GM12875 (cell line): ENCODE results near the gene GPR135.

Experiments used
- H3K4me3 ChIP-seq: one replicate; pipeline ENCODE4 v1.5.1; 2011; ENCODE audit warnings: low read depth, low read length, control low read depth
- TF ChIP-seq, protein P1 (sequence below): IDR thresholded peaks from 2 replicates; pipeline ENCODE4 v1.5.1; 2011; ENCODE audit warnings: low read depth, mild to moderate bottlenecking, control low read depth, inconsistent platforms, low read length, moderate library complexity, borderline replicate concordance; ENCODE audit not compliant: insufficient read depth

GPR135 gene

GRCh38 chr14:59438195-59438647, 27.0 kb downstream of the GPR135 start:
- H3K4me3 ChIP-seq = no peak overlapping the region
- TF ChIP-seq, protein P1, sequence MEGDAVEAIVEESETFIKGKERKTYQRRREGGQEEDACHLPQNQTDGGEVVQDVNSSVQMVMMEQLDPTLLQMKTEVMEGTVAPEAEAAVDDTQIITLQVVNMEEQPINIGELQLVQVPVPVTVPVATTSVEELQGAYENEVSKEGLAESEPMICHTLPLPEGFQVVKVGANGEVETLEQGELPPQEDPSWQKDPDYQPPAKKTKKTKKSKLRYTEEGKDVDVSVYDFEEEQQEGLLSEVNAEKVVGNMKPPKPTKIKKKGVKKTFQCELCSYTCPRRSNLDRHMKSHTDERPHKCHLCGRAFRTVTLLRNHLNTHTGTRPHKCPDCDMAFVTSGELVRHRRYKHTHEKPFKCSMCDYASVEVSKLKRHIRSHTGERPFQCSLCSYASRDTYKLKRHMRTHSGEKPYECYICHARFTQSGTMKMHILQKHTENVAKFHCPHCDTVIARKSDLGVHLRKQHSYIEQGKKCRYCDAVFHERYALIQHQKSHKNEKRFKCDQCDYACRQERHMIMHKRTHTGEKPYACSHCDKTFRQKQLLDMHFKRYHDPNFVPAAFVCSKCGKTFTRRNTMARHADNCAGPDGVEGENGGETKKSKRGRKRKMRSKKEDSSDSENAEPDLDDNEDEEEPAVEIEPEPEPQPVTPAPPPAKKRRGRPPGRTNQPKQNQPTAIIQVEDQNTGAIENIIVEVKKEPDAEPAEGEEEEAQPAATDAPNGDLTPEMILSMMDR = no peak

DNA sequence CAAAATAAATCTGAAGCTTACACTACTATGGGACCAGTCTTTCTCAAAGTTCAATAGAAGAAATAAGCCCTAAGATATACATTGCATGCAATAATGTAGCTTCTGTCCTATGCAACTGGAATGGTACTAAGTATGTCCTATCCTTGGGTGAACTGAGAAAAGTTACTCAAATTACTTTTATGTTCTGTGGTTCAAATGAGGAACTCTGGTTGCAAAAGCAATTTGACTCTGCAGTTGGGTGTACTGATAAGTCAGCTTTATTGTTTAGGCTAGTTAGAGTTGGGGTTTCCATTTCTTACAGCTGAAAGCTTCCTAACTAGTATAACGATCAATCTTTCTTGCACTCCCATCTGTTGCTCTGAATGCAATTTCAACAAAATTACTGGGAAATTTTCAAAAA, 29.2 kb downstream of the GPR135 start:
- TF ChIP-seq, protein P1 = no peak
- no peak overlapping the region for H3K4me3 ChIP-seq

DNA sequence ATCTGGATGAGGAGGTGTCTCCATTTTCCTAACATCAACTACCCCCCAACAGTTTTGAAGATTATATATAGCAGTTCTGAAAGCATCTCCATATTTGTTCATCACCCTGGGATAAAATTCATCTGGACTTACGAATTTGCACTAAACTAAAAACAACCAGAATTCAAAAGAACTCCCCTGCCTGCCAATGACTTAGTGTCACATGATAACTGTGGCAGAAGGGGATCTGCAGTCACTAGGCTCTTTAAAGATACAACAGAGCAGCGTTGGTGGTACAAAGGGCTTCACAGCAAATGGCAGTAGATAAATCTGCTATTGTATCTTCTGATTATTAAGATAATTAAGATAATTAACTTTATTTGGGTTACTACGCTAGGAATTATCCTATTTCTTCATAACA, 30.1 kb downstream of the GPR135 start:
- no peak overlapping the region for H3K4me3 ChIP-seq
- TF ChIP-seq, protein P1 = no peak

DNA sequence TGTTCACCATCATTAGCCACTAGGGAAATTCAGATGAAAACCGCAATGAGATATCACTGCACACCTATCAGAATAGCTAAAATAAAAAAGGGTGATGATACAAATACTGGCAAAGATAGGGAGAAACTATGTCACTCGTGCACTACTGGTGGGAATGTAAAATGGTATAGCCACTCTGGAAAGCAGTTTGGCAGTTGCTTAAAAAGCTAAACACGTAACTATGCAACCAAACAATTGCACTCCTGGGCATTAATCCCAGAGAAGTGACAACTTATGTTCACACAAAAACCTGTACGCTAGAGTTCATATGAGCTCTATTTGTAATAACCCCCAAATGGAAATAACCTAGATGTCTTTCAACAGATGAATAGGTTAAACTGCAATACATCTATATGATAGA, 35.4 kb downstream of the GPR135 start:
- TF ChIP-seq, protein P1 = no peak
- no peak overlapping the region for H3K4me3 ChIP-seq

DNA sequence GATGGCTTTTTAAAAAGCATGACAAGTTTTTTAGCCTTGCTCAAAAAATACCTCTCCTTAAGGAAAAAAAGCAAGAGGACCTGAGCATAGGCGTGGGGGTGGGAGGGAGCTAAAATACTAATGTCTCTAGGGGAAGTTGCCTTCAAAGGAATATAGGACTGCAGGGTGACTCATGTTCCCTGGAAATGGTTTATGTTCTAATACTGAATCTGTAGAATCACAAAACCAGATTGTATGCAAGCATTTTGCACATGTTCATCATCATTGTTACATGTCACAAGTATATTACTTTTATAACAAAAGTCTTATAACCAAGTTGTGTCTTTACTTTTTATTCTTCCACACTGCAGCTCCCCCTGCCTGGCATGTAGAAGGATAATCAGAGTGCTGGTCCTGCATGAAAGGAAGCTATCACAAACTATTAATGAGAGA, 36.6 kb downstream of the GPR135 start:
- TF ChIP-seq, protein P1 = no peak
- H3K4me3 ChIP-seq = no peak overlapping the region

- H3K4me3 ChIP-seq = no peak overlapping the region
- TF ChIP-seq, protein P1 = no peak
Observed at GRCh38 chr14:59427653-59428580, 37.3 kb downstream of the GPR135 start.
